Activated T-cell treated with anti-CD3 and anti-CD28 coated beads, Interleukin-2, amount 50 U/mL, for 1 hour (primary cell): ENCODE results near the gene MACROD2.

ENCODE experiments used
- DNase-seq: peaks from one replicate; pipeline ENCODE4 v3.0.0-alpha.2; 2020

MACROD2 gene

DNA sequence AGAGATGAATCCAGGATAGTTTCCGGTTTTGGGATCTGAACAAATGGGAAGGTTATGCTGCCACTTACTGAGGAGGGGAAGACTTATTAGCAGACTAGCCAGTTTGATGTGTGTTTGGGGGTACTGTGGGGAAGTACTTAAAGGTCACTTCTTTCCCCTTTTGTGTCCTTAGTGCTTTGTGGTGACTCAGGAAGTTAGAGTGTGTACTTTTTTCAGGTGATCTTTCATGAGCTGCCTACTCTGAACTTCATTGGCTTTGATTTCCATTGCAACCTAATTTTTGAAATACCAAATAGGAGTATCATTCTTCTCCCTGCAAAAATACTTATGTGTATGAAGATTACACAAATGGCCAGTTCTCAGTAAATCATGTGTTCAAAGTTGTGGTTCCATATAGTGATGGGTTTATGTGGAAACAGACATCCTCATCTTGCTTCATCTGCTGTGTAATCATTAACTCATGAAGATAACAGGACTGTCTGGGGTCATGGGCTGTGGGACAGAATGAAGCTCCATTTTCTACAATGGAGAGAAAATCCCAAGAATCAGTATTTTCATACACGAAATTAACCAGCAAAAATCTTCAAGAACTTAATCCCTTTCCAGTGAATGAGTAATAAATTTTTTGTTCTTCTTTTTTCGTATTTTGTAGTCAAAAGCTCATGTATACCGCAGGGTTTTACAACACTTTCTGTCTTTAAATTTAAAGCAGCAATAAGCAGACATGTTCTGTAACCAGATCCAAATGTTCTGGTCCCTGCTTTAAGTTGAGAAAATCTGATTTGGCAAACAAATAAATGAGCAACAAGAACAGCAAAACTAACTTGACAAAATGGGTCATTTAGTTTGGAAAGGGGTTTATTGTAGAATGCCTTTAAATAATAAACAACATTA is 614.3 kb downstream of the MACROD2 start:
- no peak for DNase-seq

DNA sequence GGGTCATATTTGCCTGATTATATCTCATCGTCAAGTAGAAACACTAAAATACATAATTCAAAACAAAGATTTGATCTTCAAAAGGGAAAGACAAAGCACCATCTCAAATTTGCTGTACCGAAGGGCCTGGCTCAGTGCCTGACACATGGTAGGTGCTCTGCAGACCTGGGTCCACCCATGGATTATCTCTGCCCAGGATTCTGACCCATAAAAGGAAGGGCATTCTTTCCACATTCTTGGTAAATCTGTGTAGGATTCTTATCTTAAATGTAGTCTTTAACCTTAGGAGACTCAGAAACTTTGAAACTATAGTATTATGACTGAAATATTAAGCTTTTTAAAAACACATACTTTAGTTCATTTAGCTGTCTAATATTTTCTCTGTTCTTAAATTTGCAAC is 616.2 kb downstream of the MACROD2 start:
- DNase-seq: no peak

DNA sequence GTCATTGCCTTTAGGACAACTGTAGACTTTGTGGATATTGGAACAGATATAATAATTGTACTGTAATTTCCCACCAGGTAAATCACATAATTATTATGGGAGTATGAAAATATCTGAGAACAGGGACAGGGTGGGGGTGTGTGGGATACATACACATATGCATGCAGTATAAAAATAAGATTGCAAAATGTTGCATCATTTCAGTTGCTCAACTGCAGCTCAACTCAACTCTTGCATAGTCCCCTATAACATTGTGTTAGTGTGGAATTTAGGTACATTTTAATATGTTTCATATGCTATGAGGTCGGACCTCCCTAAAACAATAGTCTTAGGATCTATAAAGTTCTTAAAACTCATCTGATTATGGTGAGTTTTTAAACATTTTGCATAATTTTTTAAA is 617.1 kb downstream of the MACROD2 start:
- DNase-seq: no peak

- DNase-seq: no peak
Measured at GRCh38 chr20:14616003-14616402, 620.7 kb downstream of the MACROD2 start.

DNA sequence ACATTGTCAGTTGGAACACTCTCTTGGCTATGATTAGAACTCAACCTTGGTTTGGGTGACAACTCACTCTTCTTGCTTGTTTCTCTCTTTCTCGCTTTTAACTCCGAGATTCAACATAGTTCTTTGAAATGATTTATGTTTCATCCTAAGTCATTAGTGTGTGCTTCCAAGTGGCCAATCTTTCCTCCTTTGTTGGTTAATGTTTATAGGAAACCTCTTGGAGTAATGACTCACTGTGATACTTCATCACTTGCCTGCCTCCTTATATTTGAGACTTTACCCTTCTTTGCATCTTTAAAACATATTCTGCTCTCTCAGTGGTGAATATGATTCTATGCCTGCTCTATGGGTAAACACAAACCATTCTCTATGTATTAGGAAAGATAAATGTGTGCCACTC is 621.8 kb downstream of the MACROD2 start:
- DNase-seq: no peak

GRCh38 chr20:14619411-14619810 is 624.1 kb downstream of the MACROD2 start:
- DNase-seq: no peak

GRCh38 chr20:14622796-14623195 is 627.5 kb downstream of the MACROD2 start:
- DNase-seq: no peak

DNA sequence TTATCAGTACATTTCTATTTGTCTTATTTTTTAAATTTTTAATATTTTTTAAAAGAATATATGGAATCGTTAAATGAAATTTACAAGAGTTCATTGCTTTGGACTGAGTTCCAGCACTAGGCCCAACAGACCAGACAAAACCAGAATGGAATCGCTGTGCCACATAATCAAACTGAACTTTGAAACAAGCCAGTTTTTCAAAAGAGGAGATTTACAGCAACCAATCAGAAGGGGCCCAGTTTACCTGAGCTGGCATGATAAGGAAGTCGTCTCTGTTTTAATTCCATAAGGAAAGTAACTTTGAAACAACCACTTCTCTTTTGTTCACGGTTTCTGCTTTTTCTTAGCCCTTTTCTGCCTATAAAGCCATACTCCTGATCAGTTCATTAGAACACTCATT is 635.7 kb downstream of the MACROD2 start:
- no peak for DNase-seq

GRCh38 chr20:14632906-14633305 is 637.6 kb downstream of the MACROD2 start:
- no peak for DNase-seq

GRCh38 chr20:14633507-14633906 is 638.2 kb downstream of the MACROD2 start:
- DNase-seq: no peak

DNA sequence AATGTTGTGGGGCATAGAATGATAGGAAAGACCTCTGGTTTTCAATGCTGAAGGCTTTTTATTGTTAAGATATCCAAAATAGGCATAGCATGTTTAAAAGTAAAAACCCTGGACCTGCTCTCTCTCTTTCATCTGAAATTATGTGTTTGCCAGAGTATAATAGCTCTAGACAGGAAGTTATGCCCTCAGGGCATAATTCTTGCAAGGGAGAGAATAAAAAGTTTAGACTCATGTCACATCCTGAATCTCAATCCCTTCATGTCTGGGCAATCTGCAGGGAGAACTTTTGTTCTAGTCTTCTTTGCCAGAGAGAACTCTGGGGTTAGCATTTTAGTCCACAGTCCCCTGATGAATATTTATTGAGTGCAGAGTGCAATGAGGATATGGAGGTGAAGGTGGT is 639.3 kb downstream of the MACROD2 start:
- DNase-seq: no peak

- DNase-seq: no peak
Measured at GRCh38 chr20:14637441-14637840, 642.1 kb downstream of the MACROD2 start.

DNA sequence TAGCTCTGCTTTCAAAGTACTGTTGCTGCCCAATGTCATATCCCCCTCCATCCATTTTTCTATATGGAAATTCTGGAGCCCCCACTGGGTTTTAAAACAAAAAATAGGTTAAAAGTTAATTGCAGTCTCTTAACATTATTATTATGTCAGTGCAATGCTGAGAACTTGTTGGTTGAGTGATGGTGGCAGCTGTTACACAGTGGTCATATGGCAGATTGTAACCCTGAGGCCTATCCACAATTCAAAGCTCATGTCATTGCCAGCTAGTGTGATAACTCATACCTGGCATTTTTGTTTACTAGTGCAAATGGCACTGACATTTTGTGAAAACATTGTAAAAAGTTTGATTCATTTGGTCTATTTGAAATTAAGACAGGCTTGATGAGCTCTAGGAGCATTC is 647.8 kb downstream of the MACROD2 start:
- DNase-seq: no peak

DNA sequence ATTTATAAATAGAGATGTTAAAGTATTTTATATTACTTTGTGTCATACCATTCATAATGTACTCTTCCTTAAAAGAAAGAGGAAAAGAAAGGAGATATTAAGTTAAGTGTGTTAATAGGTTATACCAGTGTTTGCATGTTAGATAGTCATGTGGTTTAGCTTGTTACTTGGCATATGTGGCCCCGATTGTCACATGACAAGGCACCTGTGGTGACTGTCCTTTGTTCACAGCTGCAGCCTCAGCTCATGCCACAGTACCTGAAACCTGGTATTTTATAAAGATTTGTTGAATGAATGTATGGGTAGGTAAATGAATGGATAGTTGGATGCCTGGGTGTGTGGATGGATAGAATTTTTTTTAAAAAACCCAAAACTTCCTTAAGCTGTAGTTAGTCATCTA is 648.2 kb downstream of the MACROD2 start:
- no peak for DNase-seq

DNA sequence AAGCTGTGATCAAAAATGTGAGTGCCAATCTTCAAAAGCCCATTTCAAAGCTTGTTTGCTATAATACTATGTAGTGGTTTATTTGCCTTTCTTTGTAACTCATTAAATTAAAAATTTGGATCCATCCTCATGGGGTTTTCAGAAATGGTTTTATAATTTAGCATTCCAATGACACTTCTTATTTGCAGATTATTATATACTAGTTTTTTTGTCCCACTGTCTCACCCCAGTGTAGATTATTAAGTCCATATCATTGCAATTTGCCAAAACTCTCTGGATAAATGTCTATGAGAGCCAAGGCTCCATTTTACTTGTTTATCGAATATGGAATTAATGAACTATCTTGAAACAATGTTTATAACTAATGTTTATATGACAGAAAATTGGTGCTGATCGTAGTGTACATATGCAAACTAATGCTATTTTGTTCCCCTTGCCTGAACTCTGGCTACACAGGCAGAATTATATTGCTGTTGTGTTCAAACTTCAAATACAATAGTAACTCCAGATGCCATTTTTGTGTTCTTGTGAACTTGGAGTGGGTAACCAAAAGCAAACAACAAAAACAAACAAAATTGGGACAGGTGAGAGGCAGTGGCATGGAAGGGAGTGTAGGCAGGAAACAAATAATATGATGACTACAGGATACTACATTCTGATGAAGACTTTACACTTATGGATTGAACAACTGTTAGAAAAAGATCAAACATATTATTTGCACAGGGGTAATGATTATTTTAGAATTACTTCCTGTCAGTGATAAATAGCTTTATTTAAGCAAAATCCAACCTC is 649.2 kb downstream of the MACROD2 start:
- no peak for DNase-seq

DNA sequence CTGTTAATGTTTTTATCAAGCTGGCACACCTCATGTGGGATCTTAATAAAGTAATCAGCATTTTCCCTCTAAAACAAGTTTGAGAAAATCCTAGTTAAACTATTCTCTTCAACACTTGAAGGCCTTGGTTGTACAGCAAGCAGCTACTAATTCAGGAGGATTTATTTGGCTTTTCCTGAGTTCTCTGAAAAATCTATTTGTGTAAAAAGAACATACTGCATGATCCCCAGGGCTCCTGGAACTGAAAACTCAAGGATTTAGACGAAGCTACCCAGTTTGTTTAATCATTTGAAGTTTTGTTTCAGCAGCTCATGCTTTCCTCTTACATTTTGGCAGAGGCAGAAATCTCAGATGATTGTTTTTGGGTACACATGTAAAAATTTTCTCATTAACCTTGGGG is 651.7 kb downstream of the MACROD2 start:
- DNase-seq: no peak

DNA sequence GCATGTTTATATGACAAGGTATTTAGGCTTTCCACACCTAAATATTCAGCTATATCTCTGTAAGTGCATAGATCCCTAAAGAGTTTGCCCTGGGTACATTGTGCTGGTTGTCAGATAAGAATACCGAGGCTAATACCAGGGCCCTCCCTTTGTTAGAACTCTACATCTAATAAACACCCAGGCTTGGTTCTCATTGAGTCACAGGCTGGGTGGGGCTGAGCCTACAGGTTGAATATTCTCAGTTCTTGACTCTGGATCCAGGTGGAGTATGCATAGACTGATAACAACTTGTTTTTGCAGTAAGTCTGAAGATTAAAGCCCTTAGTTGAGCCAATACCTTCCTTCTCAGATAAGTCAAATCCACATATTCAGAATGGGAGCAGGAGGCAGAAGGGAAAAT is 654.3 kb downstream of the MACROD2 start:
- no peak for DNase-seq

- DNase-seq: no peak
Measured at GRCh38 chr20:14657266-14658005, 662.1 kb downstream of the MACROD2 start.

- DNase-seq: no peak
Measured at GRCh38 chr20:14664101-14664500, 668.8 kb downstream of the MACROD2 start.

GRCh38 chr20:14666696-14667095 is 671.4 kb downstream of the MACROD2 start:
- DNase-seq: no peak

GRCh38 chr20:14667226-14667625 is 671.9 kb downstream of the MACROD2 start:
- no peak for DNase-seq

GRCh38 chr20:14672066-14672465 is 676.8 kb downstream of the MACROD2 start:
- DNase-seq: no peak

DNA sequence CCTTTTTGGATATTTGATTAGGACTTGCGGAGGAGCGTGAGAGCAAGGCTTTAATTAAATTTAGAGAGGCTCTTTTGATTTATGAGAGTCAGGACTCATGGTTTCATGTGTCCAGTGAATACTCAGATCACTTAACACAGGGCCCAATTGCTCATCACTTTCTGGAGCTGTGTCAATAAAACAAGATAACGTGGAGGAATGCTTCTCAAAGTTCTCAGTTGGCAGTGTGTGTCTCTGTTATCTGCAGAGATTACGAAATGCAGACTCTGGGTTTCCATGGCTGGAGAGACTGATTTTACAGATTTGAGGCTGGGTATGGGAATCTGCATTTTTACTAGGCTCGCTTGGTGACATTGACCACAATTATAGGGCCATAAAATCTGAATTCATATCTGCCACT is 677.8 kb downstream of the MACROD2 start:
- DNase-seq: no peak

DNA sequence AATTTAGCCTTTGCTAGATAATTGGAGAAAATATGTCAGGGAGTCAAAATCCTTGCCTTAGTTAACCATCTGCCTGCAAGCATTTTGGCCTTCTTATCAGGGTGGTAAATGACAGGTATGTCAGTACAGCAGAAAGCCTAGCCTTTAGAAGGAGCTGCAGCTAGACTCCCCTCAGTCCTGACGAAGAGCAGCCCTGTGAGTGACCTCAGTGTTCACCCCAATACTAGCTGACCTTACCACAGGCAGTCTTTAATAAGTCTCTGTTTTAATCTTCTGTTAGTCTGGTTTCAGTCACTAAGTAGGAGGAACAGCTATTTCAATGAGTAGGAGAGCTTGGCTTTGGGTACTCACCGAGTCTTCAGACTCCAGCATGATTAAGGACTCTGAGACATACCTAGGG is 682.1 kb downstream of the MACROD2 start:
- no peak for DNase-seq
